HG03520 (cell line): ENCODE data around the gene JAK1.

Source experiments
- ATAC-seq: cut with Tn5 transposase; IDR thresholded peaks from one replicate; pipeline ENCODE4 v1.9.1; 2021; ENCODE audit warnings: mild to moderate bottlenecking, moderate library complexity; ENCODE audit not compliant: unreplicated experiment

Gene JAK1

GRCh38 chr1:64801851-64802523, 164.4 kb downstream of the JAK1 start:
- no peak for ATAC-seq

- ATAC-seq = no peak
Observed at GRCh38 chr1:64798872-64799271, 167.5 kb downstream of the JAK1 start.

GRCh38 chr1:64790832-64791487, 175.4 kb downstream of the JAK1 start:
- no peak for ATAC-seq
